Measurements from ENCODE around the gene TOR3A.

GRCh38 chr1:179082333-179082998, 596 bp downstream of the TOR3A start:
- no peak for TF ChIP-seq CTCF (conservative IDR thresholded peaks at IDR 0.05; ENCODE audit: low read depth, low read length)
- TF ChIP-seq EZH2 (IDR thresholded peaks at IDR 0.05; ENCODE audit: low read length, unreplicated experiment): no peak

All from PC-3 (cell line).